Activated CD4-positive, alpha-beta T cell treated with anti-CD3 and anti-CD28 coated beads for 36 hours (primary cell): ENCODE results near the gene MACROD2. TPM values are rescaled to one million over a fixed set of nuclear protein-coding genes. Genes with fewer than 3 reads are reported as not detected.

Source experiments
- ATAC-seq: fragments of 200-7000 bp; cut with Tn5 transposase; one replicate; pipeline ENCODE4 v1.10.0; 2021; ENCODE audit warnings: mild to moderate bottlenecking, moderate library complexity
- CTCF ChIA-PET: fragments of 350-600 bp; sonication (Branson Sonifier 250); formaldehyde crosslinking; loops from one replicate; lab custom pipeline; 2021; ENCODE audit warnings: antibody characterized with exemption; lab: Charles Lee
- POLR2A ChIA-PET: fragments of 350-600 bp; sonication (Branson Sonifier 250); formaldehyde crosslinking; loops from one replicate; lab custom pipeline; 2021; ENCODE audit warnings: antibody characterized with exemption, inconsistent platforms; lab: Charles Lee
- DNase-seq: peaks from one replicate; pipeline ENCODE4 v3.0.0-alpha.2; 2020
- H3K27ac Mint-ChIP-seq: one replicate; pipeline ENCODE4 v1.8.0; 2021; ENCODE audit warnings: mixed read lengths
- H3K27me3 Mint-ChIP-seq: one replicate; pipeline ENCODE4 v1.8.0; 2021; ENCODE audit warnings: mixed read lengths
- H3K36me3 Mint-ChIP-seq: one replicate; pipeline ENCODE4 v1.8.0; 2021; ENCODE audit warnings: low read depth, mixed read lengths
- H3K4me1 Mint-ChIP-seq: one replicate; pipeline ENCODE4 v1.8.0; 2021; ENCODE audit warnings: mixed read lengths
- H3K4me3 Mint-ChIP-seq: one replicate; pipeline ENCODE4 v1.8.0; 2021; ENCODE audit warnings: mild to moderate bottlenecking, moderate library complexity, mixed read lengths
- H3K9me3 Mint-ChIP-seq: one replicate; pipeline ENCODE4 v1.8.0; 2021; ENCODE audit warnings: low read depth, mixed read lengths
- intact Hi-C, 2 experiments: fragments of 100-400 bp; cut with DNase I in 1 of 2; cut with micrococcal nuclease in 1 of 2; formaldehyde crosslinking; loops; one replicate each; pipeline versions ENCODE4 v1.14.2 to v1.15.1; 2022 to 2024; cut with DNase I, micrococcal nuclease
- total RNA-seq, 2 experiments: library from RNA; stranded (reverse); gene quantifications; one replicate each; pipeline ENCODE4 v1.2.3, GENCODE V29; 2021

The MACROD2 gene
- total RNA-seq, 2 experiments from 2014 or later, result not detected

- DNase-seq (no peak), ATAC-seq (no peak)
- peaks cover 4% of the 10 kb centered on the region for H3K9me3 Mint-ChIP-seq
- no peak overlapping the region for H3K4me3 Mint-ChIP-seq
- intact Hi-C loops, result no loop called here
- no peak overlapping the region for H3K27ac Mint-ChIP-seq
- H3K27me3 Mint-ChIP-seq, result no peaks in the 10 kb centered on the region
- no peaks in the 10 kb centered on the region for H3K36me3 Mint-ChIP-seq
- CTCF ChIA-PET, result no interaction called here
- H3K4me1 Mint-ChIP-seq, result no peaks in the 10 kb centered on the region
- POLR2A ChIA-PET, result no interaction called here
Measured at GRCh38 chr20:15039088-15039752, 1043.9 kb downstream of the MACROD2 start.

- no peaks in the 10 kb centered on the region for H3K36me3 Mint-ChIP-seq
- intact Hi-C loops, result no loop called here
- ChIA-PET CTCF (no interaction called here), POLR2A (no interaction called here)
- H3K27ac Mint-ChIP-seq, result no peak overlapping the region
- ATAC-seq (no peak), DNase-seq (no peak)
- no peaks in the 10 kb centered on the region for H3K4me1 Mint-ChIP-seq
- H3K4me3 Mint-ChIP-seq, result no peak overlapping the region
- H3K27me3 Mint-ChIP-seq, result no peaks in the 10 kb centered on the region
- H3K9me3 Mint-ChIP-seq, result peaks cover 4% of the 10 kb centered on the region
Measured at GRCh38 chr20:15042723-15043122, 1047.4 kb downstream of the MACROD2 start.

DNA sequence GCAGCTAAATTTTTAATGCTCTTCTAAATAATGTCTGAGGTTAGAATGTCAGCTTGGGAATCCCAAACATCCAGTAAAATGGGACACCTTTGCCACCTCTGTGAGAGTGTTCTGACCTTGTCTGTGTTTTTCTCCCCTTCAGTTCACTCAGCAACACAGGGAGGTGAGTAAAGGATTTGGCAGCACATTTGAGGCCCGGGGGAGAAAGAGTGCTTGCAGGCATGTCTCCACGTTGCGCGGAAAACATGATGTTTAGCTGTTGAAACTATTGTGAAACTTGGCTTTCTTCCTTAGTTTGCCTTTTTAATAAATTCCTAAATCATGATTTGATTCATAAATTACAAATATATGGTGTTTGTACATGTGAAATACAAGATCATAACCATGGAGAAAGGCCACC, 1049.9 kb downstream of the MACROD2 start:
- CTCF ChIA-PET, result no interaction called here
- no peak for DNase-seq

DNA sequence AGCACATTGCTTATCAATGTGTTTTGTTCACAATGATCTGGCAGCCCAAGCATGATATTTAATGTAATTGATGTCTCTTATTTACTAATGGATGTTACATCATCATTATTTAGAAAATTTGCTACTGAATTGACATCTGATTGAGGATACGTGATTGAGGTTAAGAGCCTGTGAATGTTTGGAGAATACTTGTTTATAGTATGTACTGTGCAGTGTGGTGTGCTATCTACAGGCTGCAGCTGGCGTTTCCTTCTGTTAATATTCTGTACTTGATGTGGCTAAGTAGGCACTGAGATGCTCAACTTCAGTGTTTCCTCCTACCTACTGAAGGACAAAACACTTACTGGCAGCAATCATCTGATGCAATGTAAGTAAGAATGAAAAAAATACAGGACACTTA, 1051.7 kb downstream of the MACROD2 start:
- no peaks in the 10 kb centered on the region for H3K36me3 Mint-ChIP-seq
- no peak overlapping the region for H3K4me3 Mint-ChIP-seq
- H3K27me3 Mint-ChIP-seq, result no peaks in the 10 kb centered on the region
- POLR2A ChIA-PET, result no interaction called here
- H3K9me3 Mint-ChIP-seq, result no peaks in the 10 kb centered on the region
- intact Hi-C loops, result no loop called here
- H3K27ac Mint-ChIP-seq, result no peak overlapping the region
- CTCF ChIA-PET, result no interaction called here
- ATAC-seq (no peak), DNase-seq (no peak)
- no peaks in the 10 kb centered on the region for H3K4me1 Mint-ChIP-seq

More for the DNA sequence above, 1049.9 kb downstream of the MACROD2 start:
- POLR2A ChIA-PET, result no interaction called here
- intact Hi-C loops, result no loop called here
- ATAC-seq, result no peak
- Mint-ChIP-seq H3K4me1 (no peaks in the 10 kb centered on the region), H3K4me3 (no peak overlapping the region), H3K27ac (no peak overlapping the region), H3K36me3 (no peaks in the 10 kb centered on the region), H3K27me3 (no peaks in the 10 kb centered on the region), H3K9me3 (peaks cover 2% of the 10 kb centered on the region)

DNA sequence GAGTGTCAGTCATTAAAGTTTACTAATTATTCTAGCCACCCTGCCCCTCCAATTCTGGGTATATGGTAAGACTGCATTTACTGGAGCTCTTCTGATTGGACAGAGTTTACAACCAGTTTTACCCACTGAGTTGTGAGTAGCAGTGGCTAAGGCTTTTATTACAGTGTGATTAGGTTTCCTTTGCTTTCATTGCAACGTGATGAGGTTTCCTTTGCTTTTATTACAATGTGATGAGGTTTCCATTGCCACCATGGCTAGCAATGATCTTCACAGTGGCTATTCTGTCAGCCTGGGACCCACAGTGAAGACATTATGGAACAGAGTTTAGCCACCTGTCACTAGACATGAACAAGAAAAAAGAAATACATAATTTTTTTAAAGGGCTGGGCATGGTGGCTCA, 1052.3 kb downstream of the MACROD2 start:
- CTCF ChIA-PET, result no interaction called here
- no peak overlapping the region for H3K4me3 Mint-ChIP-seq
- no peaks in the 10 kb centered on the region for H3K4me1 Mint-ChIP-seq
- intact Hi-C loops, result no loop called here
- H3K27ac Mint-ChIP-seq, result no peak overlapping the region
- ATAC-seq (no peak), DNase-seq (no peak)
- H3K27me3 Mint-ChIP-seq, result no peaks in the 10 kb centered on the region
- POLR2A ChIA-PET, result no interaction called here
- no peaks in the 10 kb centered on the region for H3K36me3 Mint-ChIP-seq
- no peaks in the 10 kb centered on the region for H3K9me3 Mint-ChIP-seq

- Mint-ChIP-seq H3K27me3 (no peaks in the 10 kb centered on the region), H3K27ac (no peak overlapping the region), H3K36me3 (no peaks in the 10 kb centered on the region), H3K4me1 (no peaks in the 10 kb centered on the region), H3K9me3 (peaks cover 6% of the 10 kb centered on the region), H3K4me3 (no peak overlapping the region)
- DNase-seq, result no peak
- no peak for ATAC-seq
- ChIA-PET POLR2A (no interaction called here), CTCF (no interaction called here)
- intact Hi-C loops, result no loop called here
Measured at GRCh38 chr20:15056246-15056645, 1060.9 kb downstream of the MACROD2 start.

- H3K4me1 Mint-ChIP-seq, result no peaks in the 10 kb centered on the region
- CTCF ChIA-PET, result no interaction called here
- H3K4me3 Mint-ChIP-seq, result no peak overlapping the region
- no peaks in the 10 kb centered on the region for H3K36me3 Mint-ChIP-seq
- H3K27me3 Mint-ChIP-seq, result no peaks in the 10 kb centered on the region
- POLR2A ChIA-PET, result interaction anchor here (0.7 kb wide), 1 partner anchor 170 kb away, joined by 3 read pairs; no protein-coding TSS in a partner anchor
- DNase-seq, result no peak
- no peak for ATAC-seq
- peaks cover 3% of the 10 kb centered on the region for H3K9me3 Mint-ChIP-seq
- no peak overlapping the region for H3K27ac Mint-ChIP-seq
- intact Hi-C loops, result no loop called here
Measured at GRCh38 chr20:15058841-15059240, 1063.5 kb downstream of the MACROD2 start.

DNA sequence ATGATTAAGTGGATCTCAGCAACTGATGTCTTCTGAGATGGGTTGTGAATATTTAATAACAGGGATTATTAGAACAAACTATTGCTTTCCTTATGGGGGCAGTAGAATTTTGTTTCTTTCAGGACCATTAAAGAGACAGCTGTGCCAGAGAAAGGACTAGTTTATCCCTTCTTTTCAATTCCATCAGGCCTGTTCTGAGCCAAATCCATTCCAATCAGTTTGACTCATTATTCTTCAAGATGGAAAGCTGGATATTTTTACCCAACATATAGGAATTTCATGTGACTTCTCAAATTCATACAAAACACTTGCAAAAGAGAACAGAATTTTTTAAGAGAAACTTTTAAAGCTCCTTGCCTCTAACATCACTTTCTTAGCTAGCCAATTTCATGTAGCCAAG, 1064.1 kb downstream of the MACROD2 start:
- intact Hi-C loops, result no loop called here
- Mint-ChIP-seq H3K9me3 (peaks cover 1% of the 10 kb centered on the region), H3K36me3 (no peaks in the 10 kb centered on the region), H3K27ac (no peak overlapping the region), H3K27me3 (no peaks in the 10 kb centered on the region), H3K4me1 (no peaks in the 10 kb centered on the region), H3K4me3 (no peak overlapping the region)
- POLR2A ChIA-PET, result no interaction called here
- ATAC-seq (no peak), DNase-seq (no peak)
- CTCF ChIA-PET, result interaction anchor here (1.1 kb wide), 1 partner anchor 10 kb away, joined by 5 read pairs; no protein-coding TSS in a partner anchor

DNA sequence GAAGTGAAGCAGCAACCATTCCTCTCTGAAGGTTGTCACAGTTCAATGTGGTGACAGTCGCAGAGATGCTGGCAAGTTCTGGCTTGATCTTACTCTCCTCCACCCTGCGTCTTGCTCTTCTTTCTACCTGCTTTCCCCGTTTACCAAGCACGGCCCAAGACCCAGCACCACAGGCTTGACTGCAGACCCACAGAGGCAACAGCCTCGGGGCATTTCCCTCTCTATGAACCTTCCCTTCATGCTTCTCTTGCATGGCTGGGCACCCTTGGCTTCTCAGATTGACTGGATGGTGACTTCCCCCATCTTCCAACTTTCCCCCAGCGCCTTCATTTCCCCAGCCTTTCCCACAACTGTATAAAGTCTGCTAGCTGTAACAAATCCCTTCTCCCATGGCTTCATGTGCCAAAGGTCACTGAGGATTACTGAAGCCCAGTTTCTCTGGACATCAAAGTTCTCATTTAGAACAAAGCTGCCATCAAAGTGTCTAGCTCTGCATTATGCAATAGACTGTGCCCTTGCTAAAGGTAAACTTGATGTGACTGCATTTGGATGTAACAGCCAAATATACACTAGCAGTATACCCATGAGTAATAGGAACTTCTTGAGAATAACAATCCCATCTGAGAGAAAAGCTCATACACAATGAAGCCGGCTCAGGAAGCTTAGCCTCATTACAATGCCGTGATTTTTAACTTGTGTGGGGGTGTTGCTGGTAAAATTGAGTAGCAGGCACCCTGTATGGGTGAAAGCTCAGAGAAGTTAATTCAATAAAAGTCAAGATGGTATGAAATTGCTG, 1065.1 kb downstream of the MACROD2 start:
- intact Hi-C loops, result no loop called here
- Mint-ChIP-seq H3K4me1 (no peaks in the 10 kb centered on the region), H3K36me3 (no peaks in the 10 kb centered on the region), H3K27me3 (no peaks in the 10 kb centered on the region), H3K4me3 (no peak overlapping the region), H3K27ac (no peak overlapping the region), H3K9me3 (peaks cover 1% of the 10 kb centered on the region)
- POLR2A ChIA-PET, result no interaction called here
- ATAC-seq (no peak), DNase-seq (no peak)
- CTCF ChIA-PET, result interaction anchor here (1.1 kb wide), 1 partner anchor 11 kb away, joined by 5 read pairs; no protein-coding TSS in a partner anchor

DNA sequence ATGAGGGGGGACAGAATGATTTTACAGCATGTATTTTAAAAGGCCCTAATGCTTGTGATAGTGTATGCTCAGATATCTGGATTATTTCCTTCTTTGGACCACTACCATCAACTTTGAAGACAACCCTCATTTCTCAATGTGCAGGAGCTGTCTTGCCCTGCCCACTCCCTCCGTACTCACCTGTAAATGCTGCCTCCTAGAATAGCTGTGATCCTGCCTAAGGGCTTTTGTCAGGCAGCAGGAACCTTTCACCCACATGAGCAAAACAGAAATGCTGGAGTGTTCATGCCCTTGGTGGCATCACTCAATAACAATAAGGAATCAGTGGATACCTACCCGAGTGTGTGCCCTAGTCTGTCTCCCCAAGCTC, 1065.7 kb downstream of the MACROD2 start:
- ATAC-seq, result no peak
- no peaks in the 10 kb centered on the region for H3K27me3 Mint-ChIP-seq
- H3K27ac Mint-ChIP-seq, result no peak overlapping the region
- no peak for DNase-seq
- peaks cover under 1% of the 10 kb centered on the region for H3K9me3 Mint-ChIP-seq
- ChIA-PET CTCF (no interaction called here), POLR2A (no interaction called here)
- H3K36me3 Mint-ChIP-seq, result no peaks in the 10 kb centered on the region
- intact Hi-C loops, result no loop called here
- H3K4me1 Mint-ChIP-seq, result no peaks in the 10 kb centered on the region
- no peak overlapping the region for H3K4me3 Mint-ChIP-seq

- ATAC-seq, result no peak
- CTCF ChIA-PET, result interaction anchor here (0.5 to 1.0 kb wide), 2 partner anchors 163 to 363 kb away, joined by 3 to 5 read pairs; no protein-coding TSS in a partner anchor
- POLR2A ChIA-PET, result no interaction called here
- Mint-ChIP-seq H3K27ac (no peak overlapping the region), H3K27me3 (no peaks in the 10 kb centered on the region), H3K4me1 (no peaks in the 10 kb centered on the region), H3K4me3 (no peak overlapping the region), H3K36me3 (no peaks in the 10 kb centered on the region), H3K9me3 (no peaks in the 10 kb centered on the region)
- intact Hi-C loops, result no loop called here
- DNase-seq, result no peak
Measured at GRCh38 chr20:15061955-15062354, 1066.6 kb downstream of the MACROD2 start.

DNA sequence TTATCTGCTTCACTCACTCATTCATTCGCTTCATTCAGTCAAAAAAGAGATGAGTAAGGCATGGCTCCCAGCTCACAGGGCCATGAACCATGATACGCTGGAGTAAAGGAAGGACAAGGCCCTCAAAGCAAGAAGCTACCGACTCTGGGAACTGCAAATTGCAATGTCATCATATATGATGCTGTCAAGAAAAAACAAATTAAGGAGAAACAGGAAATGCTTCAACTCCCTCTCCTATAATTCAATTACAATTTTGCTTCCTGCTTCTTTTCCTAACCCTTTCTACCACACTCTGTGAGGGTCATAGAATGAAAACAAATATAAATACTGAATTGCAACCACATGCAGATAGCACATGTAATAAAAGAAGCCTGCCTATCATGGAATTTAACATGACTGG, 1067.8 kb downstream of the MACROD2 start:
- Mint-ChIP-seq H3K9me3 (no peaks in the 10 kb centered on the region), H3K4me3 (no peak overlapping the region), H3K36me3 (no peaks in the 10 kb centered on the region), H3K4me1 (no peaks in the 10 kb centered on the region), H3K27me3 (no peaks in the 10 kb centered on the region), H3K27ac (no peak overlapping the region)
- DNase-seq, result no peak
- ChIA-PET CTCF (interaction anchor here (1.0 kb wide), 1 partner anchor 162 kb away, joined by 3 read pairs; no protein-coding TSS in a partner anchor), POLR2A (no interaction called here)
- intact Hi-C loops, result no loop called here
- no peak for ATAC-seq
